Thoracic aorta (tissue), 2 donors: Measurements from ENCODE around the gene LIMA1. TPM values are rescaled to one million over a fixed set of nuclear protein-coding genes. Genes with fewer than 3 reads are reported as not detected.

ENCODE experiments used
- ATAC-seq: fragments of 150-250 bp; one replicate; pipeline ENCODE4 v1.8.0; 2017; ENCODE audit warnings: low read depth; ENCODE audit not compliant: insufficient number of reproducible peaks, low FRiP score
- DNase-seq: peaks from one replicate; pipeline ENCODE4 v3.0.0-alpha.2; 2020; ENCODE audit warnings: low spot score
- H3K27ac ChIP-seq, 2 donors: fragments of 200-600 bp; sonication (generic); 1 replicate in 1 of 2; 2 replicates in 1 of 2; pipeline ENCODE4 v1.5.1; 2016; ENCODE audit warnings: mild to moderate bottlenecking in 2 of 2, moderate library complexity in 2 of 2
- H3K27me3 ChIP-seq: fragments of 200-600 bp; sonication (generic); replicated peaks from 2 replicates; pipeline ENCODE4 v1.6.0; 2016; ENCODE audit warnings: mild to moderate bottlenecking; ENCODE audit not compliant: insufficient read depth
- H3K36me3 ChIP-seq: fragments of 200-600 bp; sonication (generic); one replicate; pipeline ENCODE4 v1.5.1; 2016
- H3K4me1 ChIP-seq, 2 donors: fragments of 200-600 bp; sonication (generic); 1 replicate in 1 of 2; 2 replicates in 1 of 2; pipeline versions ENCODE4 v1.5.1 to v1.6.0; 2016; ENCODE audit warnings: low read depth in 2 of 2, mild to moderate bottlenecking in 1 of 2; ENCODE audit not compliant: control insufficient read depth in 1 of 2
- H3K4me3 ChIP-seq: fragments of 200-600 bp; sonication (generic); 2 replicates; pipeline ENCODE4 v1.5.1; 2016; ENCODE audit warnings: mild to moderate bottlenecking
- H3K9me3 ChIP-seq: fragments of 200-600 bp; sonication (generic); 2 replicates; pipeline ENCODE4 v1.5.1; 2016
- CTCF ChIP-seq: fragments of 200-600 bp; sonication (generic); IDR thresholded peaks from one replicate; pipeline ENCODE4 v1.5.1; 2019; ENCODE audit warnings: antibody characterized with exemption
- total RNA-seq, 2 donors: library from RNA; depleted of rRNA; stranded (reverse); fragments of >200 nt; gene quantifications; one replicate each; pipeline versions ENCODE4 v1.1.0 to v1.2.3, GENCODE V29; 2016

Gene LIMA1
- total RNA-seq, 2 donors from 2014 or later, result 103 to 194 TPM

GRCh38 chr12:50127546-50127945 is 155.8 kb downstream of the LIMA1 start:
- Histone ChIP-seq H3K4me3 (no peak overlapping the region), H3K27ac (no peak overlapping the region), H3K27me3 (no peaks in the 10 kb centered on the region), H3K36me3 (peaks cover 28% of the 10 kb centered on the region), H3K9me3 (no peaks in the 10 kb centered on the region), H3K4me1 (peaks cover 4 to 43% of the 10 kb centered on the region in 2 donors)
- no peak for TF ChIP-seq CTCF
- ATAC-seq (no peak), DNase-seq (no peak)

Other genes starting within 250 kb of the LIMA1 start
- gene ASIC1, start 225.9 kb downstream of the LIMA1 start, total RNA-seq, result not detected
- 10 to 100 TPM; 53.6 to 60.0 TPM for gene SMARCD1, start 198.2 kb downstream of the LIMA1 start, total RNA-seq
- gene GPD1, start 179.5 kb downstream of the LIMA1 start, total RNA-seq, result 1 to 10 TPM; 4.2 to 5.0 TPM
- gene COX14, start 171.3 kb downstream of the LIMA1 start, total RNA-seq, result 10 to 100 TPM; 50.8 to 57.2 TPM
- gene CERS5, start 116.2 kb downstream of the LIMA1 start, total RNA-seq, result 10 to 100 TPM; 34.6 to 73.5 TPM
- not detected for gene FAM186A, start 113.1 kb upstream of the LIMA1 start, total RNA-seq
- 10 to 100 TPM; 13.1 to 73.5 TPM for gene LARP4, start 117.4 kb upstream of the LIMA1 start, total RNA-seq
- 10 to 100 TPM; 22.3 to 22.9 TPM for gene DIP2B, start 221.5 kb upstream of the LIMA1 start, total RNA-seq